HG03565 (cell line): ENCODE results near the gene MAP3K4.

ENCODE experiments used
- ATAC-seq: cut with Tn5 transposase; IDR thresholded peaks from one replicate; pipeline ENCODE4 v1.9.1; 2021; ENCODE audit warnings: mild to moderate bottlenecking, moderate library complexity; ENCODE audit not compliant: unreplicated experiment

The MAP3K4 gene

GRCh38 chr6:160998217-160998616 is 6.6 kb downstream of the MAP3K4 start:
- ATAC-seq = no peak

GRCh38 chr6:160998766-160999165 is 7.2 kb downstream of the MAP3K4 start:
- no peak for ATAC-seq

- no peak for ATAC-seq
These were observed 7.9 kb downstream of the MAP3K4 start for GRCh38 chr6:160999516-160999915.

GRCh38 chr6:161000632-161001031 is 9.1 kb downstream of the MAP3K4 start:
- ATAC-seq = no peak

GRCh38 chr6:161001421-161001820 is 9.9 kb downstream of the MAP3K4 start:
- no peak for ATAC-seq

- ATAC-seq = no peak
These were observed 11.8 kb downstream of the MAP3K4 start for GRCh38 chr6:161003336-161003735.

GRCh38 chr6:161008245-161008644 is 16.7 kb downstream of the MAP3K4 start:
- ATAC-seq = no peak

GRCh38 chr6:161009991-161010390 is 18.4 kb downstream of the MAP3K4 start:
- no peak for ATAC-seq

GRCh38 chr6:161010418-161010817 is 18.8 kb downstream of the MAP3K4 start:
- ATAC-seq = no peak

- ATAC-seq = no peak
These were observed 20.2 kb downstream of the MAP3K4 start for GRCh38 chr6:161011492-161012480.

GRCh38 chr6:161013695-161014094 is 22.1 kb downstream of the MAP3K4 start:
- no peak for ATAC-seq

- no peak for ATAC-seq
These were observed 26.4 kb downstream of the MAP3K4 start for GRCh38 chr6:161017766-161018564.

GRCh38 chr6:161019324-161019839 is 27.8 kb downstream of the MAP3K4 start:
- ATAC-seq = no peak

GRCh38 chr6:161021543-161021942 is 30.0 kb downstream of the MAP3K4 start:
- ATAC-seq = no peak

- ATAC-seq = no peak
These were observed 30.6 kb downstream of the MAP3K4 start for GRCh38 chr6:161021998-161022743.

- no peak for ATAC-seq
These were observed 31.7 kb downstream of the MAP3K4 start for GRCh38 chr6:161023316-161023715.

- ATAC-seq = no peak
These were observed 32.9 kb downstream of the MAP3K4 start for GRCh38 chr6:161024364-161024920.

- no peak for ATAC-seq
These were observed 35.8 kb downstream of the MAP3K4 start for GRCh38 chr6:161027385-161027784.

GRCh38 chr6:161029195-161029809 is 37.7 kb downstream of the MAP3K4 start:
- ATAC-seq = peak; percentile 82
